Neuronal stem cell (in vitro differentiated cells): ENCODE results near the gene PPP2R2B.

ENCODE experiments used
- DNase-seq: peaks from one replicate; pipeline ENCODE4 v3.0.0-alpha.2; 2013; ENCODE audit warnings: low spot score
- H2AFZ ChIP-seq: one replicate; pipeline ENCODE4 v1.6.1; 2013; ENCODE audit warnings: mild to moderate bottlenecking, low read length, inconsistent platforms
- H2AK5ac ChIP-seq: 2 replicates; pipeline ENCODE4 v1.6.1; 2013; ENCODE audit warnings: low read depth, mild to moderate bottlenecking, inconsistent platforms, low read length, moderate library complexity, mixed read lengths
- H2BK120ac ChIP-seq: 2 replicates; pipeline ENCODE4 v1.6.1; 2013; ENCODE audit warnings: low read depth, mild to moderate bottlenecking, inconsistent platforms, low read length, moderate library complexity, mixed read lengths
- H2BK12ac ChIP-seq: one replicate; pipeline ENCODE4 v1.6.1; 2013; ENCODE audit warnings: low read length, inconsistent platforms
- H2BK15ac ChIP-seq: 2 replicates; pipeline ENCODE4 v1.6.1; 2013; ENCODE audit warnings: mild to moderate bottlenecking, low read length, inconsistent platforms, mixed read lengths
- H2BK5ac ChIP-seq: one replicate; pipeline ENCODE4 v1.6.1; 2013; ENCODE audit warnings: inconsistent platforms, mild to moderate bottlenecking, low read length, moderate library complexity
- H3K14ac ChIP-seq: one replicate; pipeline ENCODE4 v1.6.1; 2013; ENCODE audit warnings: low read length, inconsistent platforms
- H3K18ac ChIP-seq: 2 replicates; pipeline ENCODE4 v1.6.1; 2013; ENCODE audit warnings: low read length, inconsistent platforms
- H3K23ac ChIP-seq: 2 replicates; pipeline ENCODE4 v1.6.1; 2013; ENCODE audit warnings: low read depth, mild to moderate bottlenecking, mixed read lengths, low read length, inconsistent platforms; ENCODE audit not compliant: poor library complexity
- H3K27ac ChIP-seq: replicated peaks from 3 replicates; pipeline ENCODE4 v1.5.1; 2013; ENCODE audit warnings: low read length, inconsistent platforms
- H3K27me3 ChIP-seq, 3 experiments: 2 replicates each; pipeline ENCODE4 v1.6.1; 2013; ENCODE audit warnings: low read length in 3 of 3, mild to moderate bottlenecking in 2 of 3, inconsistent platforms in 1 of 3, low read depth in 1 of 3, mixed read lengths in 1 of 3, moderate library complexity in 1 of 3; ENCODE audit not compliant: control insufficient read depth in 3 of 3, insufficient read depth in 3 of 3
- H3K36me3 ChIP-seq, 2 donors: replicated peaks in 1 of 2; 2 replicates each; pipeline ENCODE4 v1.6.1; 2013; ENCODE audit warnings: low read length in 2 of 2; ENCODE audit not compliant: control insufficient read depth in 2 of 2, insufficient read depth in 2 of 2
- H3K4ac ChIP-seq: 2 replicates; pipeline ENCODE4 v1.6.1; 2013; ENCODE audit warnings: inconsistent platforms, mild to moderate bottlenecking, low read length, moderate library complexity
- H3K4me1 ChIP-seq, 2 donors: 1 replicate in 1 of 2; 2 replicates in 1 of 2; pipeline ENCODE4 v1.6.1; 2013; ENCODE audit warnings: low read length in 2 of 2, low read depth in 1 of 2; ENCODE audit not compliant: control insufficient read depth in 2 of 2, insufficient read depth in 1 of 2
- H3K4me2 ChIP-seq: one replicate; pipeline ENCODE4 v1.6.1; 2013; ENCODE audit warnings: mild to moderate bottlenecking, low read length, inconsistent platforms; ENCODE audit not compliant: insufficient read depth, poor library complexity, severe bottlenecking
- H3K4me3 ChIP-seq, 2 donors: 2 replicates each; pipeline ENCODE4 v1.5.1; 2013; ENCODE audit warnings: low read length in 2 of 2, mild to moderate bottlenecking in 2 of 2, inconsistent platforms in 1 of 2, moderate library complexity in 1 of 2
- H3K79me1 ChIP-seq: one replicate; pipeline ENCODE4 v1.6.1; 2013; ENCODE audit warnings: low read depth, mild to moderate bottlenecking, inconsistent platforms, low read length, moderate library complexity
- H3K9ac ChIP-seq: one replicate; pipeline ENCODE4 v1.6.1; 2013; ENCODE audit warnings: mild to moderate bottlenecking, low read depth, low read length, inconsistent platforms; ENCODE audit not compliant: poor library complexity
- H3K9me3 ChIP-seq, 2 donors: replicated peaks in 1 of 2; 2 replicates each; pipeline versions ENCODE3 to v1.6.1; 2013; ENCODE audit warnings: low read length in 2 of 2, mild to moderate bottlenecking in 2 of 2, inconsistent platforms in 1 of 2, low read depth in 1 of 2, mixed read lengths in 1 of 2, moderate library complexity in 1 of 2; ENCODE audit not compliant: control insufficient read depth in 2 of 2, insufficient read depth in 1 of 2
- H4K8ac ChIP-seq: one replicate; pipeline ENCODE4 v1.6.1; 2013; ENCODE audit warnings: low read depth, mild to moderate bottlenecking, inconsistent platforms, low read length, moderate library complexity
- H4K91ac ChIP-seq: one replicate; pipeline ENCODE4 v1.6.1; 2013; ENCODE audit warnings: low read length, low read depth, mild to moderate bottlenecking, inconsistent platforms; ENCODE audit not compliant: poor library complexity
- WGBS, 2 donors: extraction: QIAGEN DNeasy Blood & Tissue Kit; methylation state at CpG; one replicate each; pipeline ENCODE4 v1.1.7; 2013; ENCODE audit warnings: missing lambda C conversion rate in 2 of 2, mixed read lengths in 1 of 2; ENCODE audit not compliant: insufficient read length in 2 of 2, insufficient replicate concordance in 1 of 2; ENCODE audit errors: extremely low coverage in 2 of 2; 5-methylcytosine and 5-hydroxymethylcytosine counted together

PPP2R2B gene

DNA sequence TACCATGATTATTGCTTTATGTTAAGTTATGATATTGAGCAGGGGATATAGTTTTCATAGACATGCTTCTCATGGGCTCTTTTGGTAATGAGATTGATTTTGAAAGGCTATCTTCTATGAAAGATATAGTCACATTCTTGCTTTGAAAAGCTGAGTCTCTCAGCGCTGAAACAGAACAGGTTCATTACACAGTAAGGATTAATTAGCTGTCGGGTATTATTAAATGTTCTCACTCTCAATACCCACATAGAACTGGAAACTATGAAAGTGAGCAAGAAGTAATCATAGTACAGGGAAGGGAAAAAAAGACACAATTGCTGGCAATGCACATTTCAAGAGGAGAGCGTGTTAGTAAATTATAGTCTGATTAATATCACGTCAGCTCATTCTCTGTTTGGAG lies 190.9 kb downstream of the PPP2R2B start:
- Histone ChIP-seq H2BK5ac (no peak overlapping the region), H3K9me3 (no peaks in the 10 kb centered on the region), H2AFZ (no peak overlapping the region), H3K9ac (no peak overlapping the region), H3K27me3 (no peaks in the 10 kb centered on the region), H4K91ac (no peak overlapping the region), H3K4ac (no peak overlapping the region), H2BK12ac (no peak overlapping the region), H3K4me3 (no peak overlapping the region), H3K4me2 (no peak overlapping the region), H2AK5ac (no peak overlapping the region), H2BK15ac (no peak overlapping the region), H3K14ac (no peak overlapping the region), H2BK120ac (no peak overlapping the region), H4K8ac (no peak overlapping the region), H3K18ac (no peak overlapping the region), H3K4me1 (no peaks in the 10 kb centered on the region), H3K79me1 (no peaks in the 10 kb centered on the region), H3K23ac (no peak overlapping the region), H3K27ac (no peak overlapping the region), H3K36me3 (peaks cover 4 to 7% of the 10 kb centered on the region in 2 donors)
- DNase-seq, result no peak
- no CpG with 5 or more reads among the region's 4 CpGs for WGBS, 2 donors

GRCh38 chr5:146683861-146684260 lies 194.7 kb downstream of the PPP2R2B start:
- Histone ChIP-seq H3K18ac (no peak overlapping the region), H2BK120ac (no peak overlapping the region), H3K4me1 (no peaks in the 10 kb centered on the region), H2AK5ac (no peak overlapping the region), H2BK12ac (no peak overlapping the region), H3K9me3 (no peaks in the 10 kb centered on the region), H2BK5ac (no peak overlapping the region), H3K14ac (no peak overlapping the region), H3K27ac (no peak overlapping the region), H3K23ac (no peak overlapping the region), H3K36me3 (no peaks in the 10 kb centered on the region), H3K79me1 (no peaks in the 10 kb centered on the region), H4K8ac (no peak overlapping the region), H4K91ac (no peak overlapping the region), H2BK15ac (no peak overlapping the region), H3K4ac (no peak overlapping the region), H2AFZ (no peak overlapping the region), H3K4me3 (no peak overlapping the region), H3K9ac (no peak overlapping the region), H3K27me3 (no peaks in the 10 kb centered on the region), H3K4me2 (no peak overlapping the region)
- WGBS, 2 donors, result no CpG with 5 or more reads among the region's 5 CpGs
- DNase-seq, result no peak

- Histone ChIP-seq H3K18ac (no peak overlapping the region), H3K4me3 (no peak overlapping the region), H2BK120ac (no peak overlapping the region), H3K4me1 (no peaks in the 10 kb centered on the region), H4K8ac (no peak overlapping the region), H2AK5ac (no peak overlapping the region), H2AFZ (no peak overlapping the region), H3K27ac (no peak overlapping the region), H3K4me2 (no peak overlapping the region), H3K79me1 (no peaks in the 10 kb centered on the region), H3K14ac (no peak overlapping the region), H2BK5ac (no peak overlapping the region), H3K4ac (no peak overlapping the region), H3K27me3 (no peaks in the 10 kb centered on the region), H3K23ac (no peak overlapping the region), H4K91ac (no peak overlapping the region), H3K9ac (no peak overlapping the region), H3K36me3 (no peaks in the 10 kb centered on the region), H3K9me3 (no peaks in the 10 kb centered on the region), H2BK12ac (no peak overlapping the region), H2BK15ac (no peak overlapping the region)
- WGBS, 2 donors, result no CpG with 5 or more reads among the region's 5 CpGs
- DNase-seq, result no peak
Observed at GRCh38 chr5:146682899-146683532, 195.5 kb downstream of the PPP2R2B start.

- Histone ChIP-seq H3K14ac (no peak overlapping the region), H2BK120ac (no peak overlapping the region), H4K91ac (no peak overlapping the region), H2BK12ac (no peak overlapping the region), H3K27me3 (no peaks in the 10 kb centered on the region), H2AK5ac (no peak overlapping the region), H3K4me3 (no peak overlapping the region), H3K9ac (no peak overlapping the region), H2AFZ (no peak overlapping the region), H3K4me1 (no peaks in the 10 kb centered on the region), H2BK5ac (no peak overlapping the region), H3K36me3 (no peaks in the 10 kb centered on the region), H3K79me1 (no peaks in the 10 kb centered on the region), H3K27ac (no peak overlapping the region), H4K8ac (no peak overlapping the region), H2BK15ac (no peak overlapping the region), H3K18ac (no peak overlapping the region), H3K9me3 (no peaks in the 10 kb centered on the region), H3K4me2 (no peak overlapping the region), H3K4ac (no peak overlapping the region), H3K23ac (no peak overlapping the region)
- DNase-seq, result no peak
- no CpG with 5 or more reads among the region's 2 CpGs for WGBS, 2 donors
Observed at GRCh38 chr5:146681585-146682105, 196.9 kb downstream of the PPP2R2B start.
